HEK293T (cell line): ENCODE results near the gene CORO2A.

ENCODE experiments used
- ARNT ChIP-seq: fragments of 450-650 bp; IDR thresholded peaks from 2 replicates; pipeline ENCODE4 v1.6.1; 2017; ENCODE audit warnings: mild to moderate bottlenecking
- BHLHE40 ChIP-seq: fragments of 450-650 bp; IDR thresholded peaks from 2 replicates; pipeline ENCODE4 v1.6.1; 2016; ENCODE audit warnings: mild to moderate bottlenecking, moderate library complexity, borderline replicate concordance
- CTBP1 ChIP-seq: fragments of 450-650 bp; IDR thresholded peaks from 2 replicates; pipeline ENCODE4 v1.6.1; 2016; ENCODE audit warnings: borderline replicate concordance
- FOXK2 ChIP-seq: fragments of 450-650 bp; IDR thresholded peaks from 2 replicates; pipeline ENCODE4 v1.6.1; 2016; ENCODE audit warnings: mild to moderate bottlenecking
- HDGF ChIP-seq: fragments of 450-650 bp; IDR thresholded peaks from 2 replicates; pipeline ENCODE4 v1.6.1; 2017; ENCODE audit warnings: antibody characterized with exemption, borderline replicate concordance
- LEF1 ChIP-seq: fragments of 450-650 bp; IDR thresholded peaks from 2 replicates; pipeline ENCODE4 v1.6.1; 2017; ENCODE audit warnings: mild to moderate bottlenecking, borderline replicate concordance
- NFRKB ChIP-seq: fragments of 450-650 bp; IDR thresholded peaks from 2 replicates; pipeline ENCODE4 v1.6.1; 2016; ENCODE audit warnings: mild to moderate bottlenecking, moderate library complexity
- SP1 ChIP-seq: fragments of 450-650 bp; IDR thresholded peaks from 2 replicates; pipeline ENCODE4 v1.6.1; 2017
- SUZ12 ChIP-seq: fragments of 450-650 bp; IDR thresholded peaks from 2 replicates; pipeline ENCODE4 v1.6.1; 2016; ENCODE audit warnings: mild to moderate bottlenecking
- TARDBP ChIP-seq: fragments of 450-650 bp; IDR thresholded peaks from 2 replicates; pipeline ENCODE4 v1.6.1; 2016
- TF ChIP-seq, protein P1 (sequence below): fragments of 450-650 bp; IDR thresholded peaks from 2 replicates; pipeline ENCODE4 v1.6.1; 2016

DNA sequence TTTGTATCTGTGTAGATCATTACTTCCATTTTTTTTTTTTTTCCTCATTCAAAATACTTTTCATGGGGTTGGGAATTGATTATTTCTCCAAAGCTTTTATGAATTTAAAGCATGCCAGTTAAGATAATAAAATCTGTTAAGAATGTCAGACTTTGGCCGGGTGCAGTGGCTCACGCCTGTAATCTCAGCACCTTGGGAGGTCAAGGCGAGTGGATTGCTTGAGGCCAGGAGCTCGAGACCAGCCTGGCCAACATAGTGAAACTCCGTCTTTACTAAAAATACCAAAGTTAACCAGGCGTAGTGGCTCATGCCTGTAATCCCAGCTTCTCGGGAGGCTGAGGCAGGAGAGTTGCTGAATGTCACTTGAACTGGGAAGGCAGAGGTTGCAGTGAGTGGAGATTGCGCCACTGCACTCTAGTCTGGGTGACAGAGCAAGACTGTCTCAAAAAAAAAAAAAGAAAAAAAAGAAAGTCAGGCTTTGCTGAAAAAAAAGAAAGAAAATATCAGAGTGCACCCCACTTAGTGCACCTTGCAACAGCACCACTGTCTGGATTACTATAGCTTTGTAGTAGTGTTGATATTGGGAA is 44.6 kb upstream of the CORO2A start:
- TF ChIP-seq ARNT (no peak), SP1 (no peak), TARDBP (no peak), CTBP1 (no peak), NFRKB (no peak), LEF1 (no peak), BHLHE40 (no peak), FOXK2 (no peak), HDGF (no peak), SUZ12 (no peak)
- TF ChIP-seq, protein P1, sequence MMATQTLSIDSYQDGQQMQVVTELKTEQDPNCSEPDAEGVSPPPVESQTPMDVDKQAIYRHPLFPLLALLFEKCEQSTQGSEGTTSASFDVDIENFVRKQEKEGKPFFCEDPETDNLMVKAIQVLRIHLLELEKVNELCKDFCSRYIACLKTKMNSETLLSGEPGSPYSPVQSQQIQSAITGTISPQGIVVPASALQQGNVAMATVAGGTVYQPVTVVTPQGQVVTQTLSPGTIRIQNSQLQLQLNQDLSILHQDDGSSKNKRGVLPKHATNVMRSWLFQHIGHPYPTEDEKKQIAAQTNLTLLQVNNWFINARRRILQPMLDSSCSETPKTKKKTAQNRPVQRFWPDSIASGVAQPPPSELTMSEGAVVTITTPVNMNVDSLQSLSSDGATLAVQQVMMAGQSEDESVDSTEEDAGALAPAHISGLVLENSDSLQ = no peak
